Neutrophil (primary cell): ENCODE data around the gene LINC01488.

Source experiments
- H3K27ac ChIP-seq: fragments of 200-600 bp; sonication (generic); 2 replicates; pipeline ENCODE4 v1.5.1; 2016; ENCODE audit warnings: mild to moderate bottlenecking, moderate library complexity
- H3K27me3 ChIP-seq: fragments of 200-600 bp; sonication (generic); 2 replicates; pipeline ENCODE4 v1.6.0; 2016; ENCODE audit warnings: mild to moderate bottlenecking
- H3K36me3 ChIP-seq: fragments of 200-600 bp; sonication (generic); 2 replicates; pipeline ENCODE4 v1.5.1; 2017
- H3K4me1 ChIP-seq, 2 experiments: fragments of 200-600 bp in 1 of 2; sonication (generic) in 1 of 2; 1 replicate in 1 of 2; 2 replicates in 1 of 2; pipeline versions ENCODE4 v1.5.1 to v1.6.1; 2013 to 2016; ENCODE audit warnings: low read depth in 1 of 2, low read length in 1 of 2, mild to moderate bottlenecking in 1 of 2, moderate library complexity in 1 of 2; ENCODE audit not compliant: control insufficient read depth in 1 of 2, insufficient read depth in 1 of 2
- H3K4me3 ChIP-seq, 2 experiments: fragments of 200-600 bp in 1 of 2; sonication (generic) in 1 of 2; 1 replicate in 1 of 2; 2 replicates in 1 of 2; pipeline ENCODE4 v1.5.1; 2013 to 2016; ENCODE audit warnings: low read depth in 1 of 2, low read length in 1 of 2, mild to moderate bottlenecking in 1 of 2, moderate library complexity in 1 of 2
- H3K9me3 ChIP-seq: fragments of 200-600 bp; sonication (generic); 2 replicates; pipeline ENCODE4 v1.5.1; 2016
- TF ChIP-seq, protein P1 (sequence below): fragments of 200-600 bp; sonication (generic); IDR thresholded peaks from 2 replicates; pipeline ENCODE4 v1.5.1; 2016; ENCODE audit warnings: antibody characterized with exemption

LINC01488 gene

DNA sequence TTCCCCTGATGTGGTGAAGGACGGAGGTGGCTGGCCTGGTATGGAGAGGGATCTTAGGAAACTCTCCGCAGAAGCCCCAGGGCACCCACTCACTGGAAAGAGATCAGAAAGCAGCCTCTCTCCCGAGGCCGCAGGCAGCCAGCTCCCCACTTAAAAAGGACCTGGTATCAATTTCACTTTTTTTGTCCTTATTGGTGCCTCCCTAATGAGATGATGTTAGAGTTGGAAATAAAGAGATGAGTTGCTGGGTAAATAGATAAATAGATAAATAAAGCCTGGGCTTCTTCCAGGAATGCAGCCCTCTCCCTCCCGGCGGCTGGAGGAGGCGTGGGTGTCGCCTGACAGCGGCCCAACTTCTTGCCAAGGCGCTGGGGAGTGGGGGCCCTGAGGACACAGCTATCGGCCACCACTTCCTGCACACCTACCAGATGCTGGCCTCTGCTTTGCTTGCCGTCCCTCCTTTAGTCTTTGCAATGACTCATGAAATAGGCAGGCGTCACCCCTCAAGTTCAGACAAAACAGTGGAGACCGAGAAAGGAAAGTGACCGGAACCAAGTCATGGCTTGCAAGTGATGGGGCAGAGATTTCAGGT is 42.9 kb downstream of the LINC01488 start:
- H3K27me3 ChIP-seq, result no peaks in the 10 kb centered on the region

DNA sequence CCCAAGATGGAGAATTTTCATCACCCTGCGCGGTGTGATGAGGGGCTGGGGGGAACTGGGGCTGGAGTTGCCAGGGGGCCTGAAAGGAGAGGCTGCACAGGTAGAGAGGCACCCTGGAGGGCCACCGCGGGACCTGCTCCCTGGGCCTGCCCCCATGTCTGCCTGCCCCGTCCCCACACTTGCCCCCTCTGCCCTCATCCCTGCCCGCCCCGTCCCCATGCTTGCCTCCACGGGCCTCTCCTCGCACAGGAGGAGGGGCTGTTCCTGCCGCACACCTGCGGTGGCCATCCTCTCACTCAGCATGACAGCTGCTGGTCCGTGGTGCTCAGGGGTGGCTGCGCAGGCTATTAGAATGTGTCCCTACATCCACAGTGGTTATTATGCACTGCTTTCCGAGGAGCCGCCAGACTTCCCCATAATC is 43.5 kb downstream of the LINC01488 start:
- Histone ChIP-seq H3K27me3 (no peaks in the 10 kb centered on the region), H3K4me1 (peaks cover 0 to 2% of the 10 kb centered on the region in 2 experiments), H3K27ac (no peak overlapping the region), H3K4me3 (no peak overlapping the region), H3K9me3 (no peaks in the 10 kb centered on the region), H3K36me3 (no peaks in the 10 kb centered on the region)
- TF ChIP-seq, protein P1, sequence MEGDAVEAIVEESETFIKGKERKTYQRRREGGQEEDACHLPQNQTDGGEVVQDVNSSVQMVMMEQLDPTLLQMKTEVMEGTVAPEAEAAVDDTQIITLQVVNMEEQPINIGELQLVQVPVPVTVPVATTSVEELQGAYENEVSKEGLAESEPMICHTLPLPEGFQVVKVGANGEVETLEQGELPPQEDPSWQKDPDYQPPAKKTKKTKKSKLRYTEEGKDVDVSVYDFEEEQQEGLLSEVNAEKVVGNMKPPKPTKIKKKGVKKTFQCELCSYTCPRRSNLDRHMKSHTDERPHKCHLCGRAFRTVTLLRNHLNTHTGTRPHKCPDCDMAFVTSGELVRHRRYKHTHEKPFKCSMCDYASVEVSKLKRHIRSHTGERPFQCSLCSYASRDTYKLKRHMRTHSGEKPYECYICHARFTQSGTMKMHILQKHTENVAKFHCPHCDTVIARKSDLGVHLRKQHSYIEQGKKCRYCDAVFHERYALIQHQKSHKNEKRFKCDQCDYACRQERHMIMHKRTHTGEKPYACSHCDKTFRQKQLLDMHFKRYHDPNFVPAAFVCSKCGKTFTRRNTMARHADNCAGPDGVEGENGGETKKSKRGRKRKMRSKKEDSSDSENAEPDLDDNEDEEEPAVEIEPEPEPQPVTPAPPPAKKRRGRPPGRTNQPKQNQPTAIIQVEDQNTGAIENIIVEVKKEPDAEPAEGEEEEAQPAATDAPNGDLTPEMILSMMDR, result no peak

More for the DNA sequence above, 42.9 kb downstream of the LINC01488 start:
- no peaks in the 10 kb centered on the region for H3K4me1 ChIP-seq
- TF ChIP-seq, protein P1, result no peak
- no peaks in the 10 kb centered on the region for H3K9me3 ChIP-seq
- no peak overlapping the region for H3K27ac ChIP-seq
- H3K36me3 ChIP-seq, result no peaks in the 10 kb centered on the region
- H3K4me3 ChIP-seq, result no peak overlapping the region

DNA sequence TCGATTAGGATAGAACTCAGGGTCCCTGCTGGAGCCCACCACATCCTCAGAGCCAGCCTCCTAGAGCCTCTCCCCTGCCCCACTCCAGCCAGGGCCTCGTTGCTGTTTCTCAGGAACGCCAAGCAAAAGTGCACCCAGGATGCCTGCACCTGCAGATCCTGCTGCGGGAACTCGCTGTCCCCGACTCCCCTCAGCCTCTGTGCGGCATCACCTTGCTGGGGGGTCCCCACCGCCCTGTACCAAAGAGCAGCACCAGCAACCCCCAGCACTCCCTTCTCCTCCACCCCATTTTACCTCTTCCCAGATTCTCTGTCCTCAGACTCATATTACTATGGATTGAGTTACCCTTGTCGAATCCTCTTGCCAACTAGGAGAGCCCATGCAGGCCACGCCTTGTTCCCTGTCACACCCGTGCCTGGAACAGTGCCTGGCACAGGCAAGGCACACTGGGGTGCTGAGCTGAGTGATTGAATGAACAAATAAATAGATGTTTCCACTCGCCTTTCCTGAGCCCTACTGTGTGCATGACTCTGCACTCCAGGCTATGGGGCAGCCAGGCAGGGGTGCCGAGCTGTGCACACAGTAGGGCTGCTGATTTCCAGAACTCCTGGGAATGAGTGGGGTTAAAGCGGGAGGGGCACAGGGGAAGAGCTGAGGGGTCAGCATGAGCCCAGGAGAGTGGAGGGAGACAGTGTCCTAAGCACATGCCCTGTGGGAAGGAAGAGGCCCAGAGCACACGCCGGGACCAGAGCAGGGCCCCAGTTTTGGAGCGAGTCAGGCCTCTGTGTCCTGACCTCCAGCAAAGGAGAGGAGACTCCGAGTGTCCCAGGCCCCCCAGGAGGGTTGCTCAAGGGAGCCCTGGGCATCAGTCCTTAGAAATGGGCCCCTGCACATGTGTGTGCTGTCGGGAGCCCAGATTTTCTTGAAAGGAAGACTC is 44.3 kb downstream of the LINC01488 start:
- no peaks in the 10 kb centered on the region for H3K36me3 ChIP-seq
- no peak overlapping the region for H3K27ac ChIP-seq
- H3K9me3 ChIP-seq, result no peaks in the 10 kb centered on the region
- no peak overlapping the region for H3K4me3 ChIP-seq
- no peaks in the 10 kb centered on the region for H3K27me3 ChIP-seq
- TF ChIP-seq, protein P1, result no peak
- peaks cover 7 to 10% of the 10 kb centered on the region in 2 experiments for H3K4me1 ChIP-seq

DNA sequence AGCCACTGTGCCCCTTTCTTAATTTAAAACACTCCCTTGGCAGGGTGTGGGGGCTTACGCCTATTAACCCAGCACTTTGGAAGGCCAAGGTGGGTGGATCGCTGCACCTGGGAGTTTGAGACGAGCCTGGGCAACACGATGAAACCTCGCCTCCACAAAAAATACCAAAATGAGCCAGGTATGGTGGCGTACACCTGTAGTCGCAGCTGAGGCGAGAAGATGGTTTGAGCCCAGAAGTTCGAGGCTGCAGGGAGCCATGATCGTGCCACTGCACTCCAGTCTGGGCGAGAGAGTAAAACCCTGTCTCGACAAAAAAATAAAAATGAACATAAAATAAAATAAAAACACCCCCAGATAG is 45.0 kb downstream of the LINC01488 start:
- Histone ChIP-seq H3K27me3 (no peaks in the 10 kb centered on the region), H3K4me3 (no peak overlapping the region), H3K4me1 (peaks cover 7 to 15% of the 10 kb centered on the region in 2 experiments), H3K9me3 (no peaks in the 10 kb centered on the region), H3K36me3 (no peaks in the 10 kb centered on the region), H3K27ac (no peak overlapping the region)
- TF ChIP-seq, protein P1, result no peak

DNA sequence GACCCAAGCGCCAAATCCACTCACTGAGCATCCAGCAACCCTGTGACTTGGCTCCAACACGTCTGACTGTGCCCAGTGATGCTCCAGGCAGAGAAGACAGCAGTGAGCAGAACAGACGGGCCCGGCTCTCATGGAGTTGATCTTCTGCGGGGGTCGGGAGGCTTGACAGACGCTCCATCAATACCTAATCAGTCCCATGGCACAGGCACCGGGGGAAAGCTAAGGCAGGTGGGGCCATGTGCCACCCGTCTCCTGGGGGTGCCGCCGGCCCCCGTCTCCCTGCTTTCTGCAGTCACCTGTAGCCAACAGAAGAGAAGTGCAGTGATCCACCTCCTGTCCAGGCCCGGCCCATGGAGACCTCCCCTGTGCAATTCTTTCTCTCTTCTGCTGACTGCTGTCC is 47.5 kb downstream of the LINC01488 start:
- Histone ChIP-seq H3K36me3 (no peaks in the 10 kb centered on the region), H3K27me3 (no peaks in the 10 kb centered on the region), H3K9me3 (no peaks in the 10 kb centered on the region), H3K27ac (no peak overlapping the region), H3K4me3 (no peak overlapping the region), H3K4me1 (peaks cover 7 to 15% of the 10 kb centered on the region in 2 experiments)
- TF ChIP-seq, protein P1, result no peak
